Body of pancreas (tissue), 4 donors: Measurements from ENCODE around the gene ZNF592. TPM values are rescaled to one million over a fixed set of nuclear protein-coding genes. Genes with fewer than 3 reads are reported as not detected.

Source experiments
- ATAC-seq: fragments of 150-250 bp; one replicate; pipeline ENCODE4 v1.9.1; 2016
- DNase-seq, 4 donors: peaks; one replicate each; pipeline ENCODE4 v3.0.0-alpha.2; 2019
- H3K27ac ChIP-seq, 4 donors: fragments of 200-600 bp; sonication (generic); 1 replicate in 3 of 4; 2 replicates in 1 of 4; pipeline versions ENCODE4 v1.5.1 to v1.6.1; 2016 to 2019; ENCODE audit warnings: mild to moderate bottlenecking in 1 of 4, mixed read lengths in 1 of 4, moderate library complexity in 1 of 4
- H3K27me3 ChIP-seq, 2 donors: fragments of 200-600 bp; sonication (generic); one replicate each; pipeline ENCODE4 v1.6.0; 2016; ENCODE audit warnings: mild to moderate bottlenecking in 1 of 2
- H3K36me3 ChIP-seq, 2 donors: fragments of 200-600 bp; sonication (generic); replicated peaks in 1 of 2; 2 replicates each; pipeline ENCODE4 v1.5.1; 2016; ENCODE audit warnings: low read depth in 2 of 2; ENCODE audit not compliant: insufficient read depth in 1 of 2
- H3K4me1 ChIP-seq: fragments of 200-600 bp; sonication (generic); one replicate; pipeline ENCODE4 v1.6.0; 2016
- H3K4me3 ChIP-seq, 2 donors: fragments of 200-600 bp; sonication (generic); 1 replicate in 1 of 2; 2 replicates in 1 of 2; pipeline ENCODE4 v1.5.1; 2016 to 2019
- H3K9me3 ChIP-seq, 3 donors: fragments of 200-600 bp; sonication (generic); 1 replicate in 2 of 3; 2 replicates in 1 of 3; pipeline ENCODE4 v1.5.1; 2016
- POLR2A ChIP-seq, 3 donors: fragments of 450-650 bp; IDR thresholded peaks; one replicate each; pipeline ENCODE4 v1.6.1; 2016; ENCODE audit warnings: antibody characterized with exemption in 3 of 3, mild to moderate bottlenecking in 2 of 3
- WGBS, 2 donors: methylation state at CpG; one replicate each; pipeline ENCODE4 v1.1.5; 2017; 5-methylcytosine and 5-hydroxymethylcytosine counted together
- intact Hi-C: fragments of 100-400 bp; cut with DNase I; formaldehyde crosslinking; loops from one replicate; pipeline ENCODE4 v1.15.1; 2023
- total RNA-seq, 2 donors: library from RNA; depleted of rRNA; stranded (reverse); fragments of >200 nt; gene quantifications; one replicate each; pipeline ENCODE4 v1.1.0, GENCODE V29; 2016
- TF ChIP-seq, protein P1 (sequence below), 7 experiments: fragments of 450-650 bp in 4 of 7; fragments of 200-600 bp in 3 of 7; sonication (generic) in 3 of 7; IDR thresholded peaks; one replicate each; pipeline ENCODE4 v1.5.1; 2016 to 2019; ENCODE audit warnings: antibody characterized with exemption in 7 of 7

The ZNF592 gene
- total RNA-seq, 2 donors from 2014 or later: 14.3 to 20.8 TPM

GRCh38 chr15:84780492-84780891 is 32.1 kb downstream of the ZNF592 start:
- TF ChIP-seq, protein P1, sequence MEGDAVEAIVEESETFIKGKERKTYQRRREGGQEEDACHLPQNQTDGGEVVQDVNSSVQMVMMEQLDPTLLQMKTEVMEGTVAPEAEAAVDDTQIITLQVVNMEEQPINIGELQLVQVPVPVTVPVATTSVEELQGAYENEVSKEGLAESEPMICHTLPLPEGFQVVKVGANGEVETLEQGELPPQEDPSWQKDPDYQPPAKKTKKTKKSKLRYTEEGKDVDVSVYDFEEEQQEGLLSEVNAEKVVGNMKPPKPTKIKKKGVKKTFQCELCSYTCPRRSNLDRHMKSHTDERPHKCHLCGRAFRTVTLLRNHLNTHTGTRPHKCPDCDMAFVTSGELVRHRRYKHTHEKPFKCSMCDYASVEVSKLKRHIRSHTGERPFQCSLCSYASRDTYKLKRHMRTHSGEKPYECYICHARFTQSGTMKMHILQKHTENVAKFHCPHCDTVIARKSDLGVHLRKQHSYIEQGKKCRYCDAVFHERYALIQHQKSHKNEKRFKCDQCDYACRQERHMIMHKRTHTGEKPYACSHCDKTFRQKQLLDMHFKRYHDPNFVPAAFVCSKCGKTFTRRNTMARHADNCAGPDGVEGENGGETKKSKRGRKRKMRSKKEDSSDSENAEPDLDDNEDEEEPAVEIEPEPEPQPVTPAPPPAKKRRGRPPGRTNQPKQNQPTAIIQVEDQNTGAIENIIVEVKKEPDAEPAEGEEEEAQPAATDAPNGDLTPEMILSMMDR (IDR thresholded peaks at IDR 0.05): no peak
- no peak for TF ChIP-seq POLR2A (IDR thresholded peaks at IDR 0.05)
- Histone ChIP-seq H3K27me3 (no peaks in the 10 kb centered on the region), H3K36me3 (peaks cover 8 to 13% of the 10 kb centered on the region in 2 donors), H3K4me1 (peaks cover 11% of the 10 kb centered on the region), H3K27ac (no peak overlapping the region), H3K9me3 (no peaks in the 10 kb centered on the region), H3K4me3 (no peak overlapping the region)
- no peak for DNase-seq
- 79 to 84% methylated on average over 3 of the region's 3 CpGs for WGBS, 2 donors
- intact Hi-C loops: no loop called here
- ATAC-seq: no peak

DNA sequence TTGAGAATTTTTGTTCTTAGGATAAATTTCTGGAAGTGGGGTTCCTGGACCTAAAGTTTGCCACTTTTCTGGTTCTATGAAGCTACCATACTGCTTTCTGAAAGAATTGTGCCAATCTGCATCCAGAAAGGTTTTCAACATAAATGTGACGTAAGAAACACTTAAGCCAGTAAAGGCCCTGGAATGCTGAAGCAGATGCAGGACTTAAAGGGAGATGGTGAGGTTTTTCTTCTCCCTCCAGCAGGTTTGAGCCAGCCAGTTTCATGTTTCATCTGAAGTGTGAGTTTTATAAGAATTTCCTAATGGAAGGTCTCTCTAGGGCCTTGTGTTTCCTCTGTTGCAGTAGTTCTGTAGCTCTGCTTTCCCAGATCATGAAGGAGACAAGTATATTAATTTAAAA is 33.1 kb downstream of the ZNF592 start:
- H3K27ac ChIP-seq: no peak overlapping the region
- peaks cover 4% of the 10 kb centered on the region for H3K4me1 ChIP-seq
- TF ChIP-seq, protein P1 (IDR thresholded peaks at IDR 0.05): no peak
- TF ChIP-seq POLR2A (IDR thresholded peaks at IDR 0.05): no peak
- H3K36me3 ChIP-seq: peaks cover 8 to 13% of the 10 kb centered on the region in 2 donors
- 97 to 100% methylated on average over 1 of the region's 1 CpG for WGBS, 2 donors
- no peak for ATAC-seq
- intact Hi-C loops: no loop called here
- DNase-seq: no peak
- no peaks in the 10 kb centered on the region for H3K9me3 ChIP-seq
- H3K4me3 ChIP-seq: no peak overlapping the region
- no peaks in the 10 kb centered on the region for H3K27me3 ChIP-seq

DNA sequence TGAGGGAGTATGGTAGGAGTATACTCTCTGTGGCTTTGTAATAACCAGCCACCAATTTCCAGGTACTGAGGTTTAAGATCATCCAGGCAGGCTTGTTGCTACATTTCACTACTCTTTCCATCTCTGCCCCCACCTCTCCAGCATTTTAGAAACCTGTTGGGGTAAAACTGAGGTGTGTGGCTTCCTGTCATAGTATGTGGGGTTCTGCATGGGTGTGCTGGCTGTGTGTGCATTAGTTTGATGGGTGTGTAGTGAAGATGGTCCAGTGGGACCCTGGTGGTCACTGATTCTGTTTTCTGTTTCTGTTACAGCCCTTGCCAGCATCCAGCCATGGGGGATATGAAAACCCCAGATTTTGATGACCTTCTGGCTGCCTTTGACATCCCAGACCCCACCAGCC is 34.0 kb downstream of the ZNF592 start:
- H3K4me1 ChIP-seq: no peaks in the 10 kb centered on the region
- peaks cover 8 to 13% of the 10 kb centered on the region in 2 donors for H3K36me3 ChIP-seq
- DNase-seq (no peak), ATAC-seq (no peak)
- TF ChIP-seq, protein P1 (IDR thresholded peaks at IDR 0.05): no peak
- TF ChIP-seq POLR2A (IDR thresholded peaks at IDR 0.05): no peak
- no peaks in the 10 kb centered on the region for H3K27me3 ChIP-seq
- intact Hi-C loops: no loop called here
- no peak overlapping the region for H3K27ac ChIP-seq
- H3K4me3 ChIP-seq: no peak overlapping the region
- H3K9me3 ChIP-seq: no peaks in the 10 kb centered on the region

DNA sequence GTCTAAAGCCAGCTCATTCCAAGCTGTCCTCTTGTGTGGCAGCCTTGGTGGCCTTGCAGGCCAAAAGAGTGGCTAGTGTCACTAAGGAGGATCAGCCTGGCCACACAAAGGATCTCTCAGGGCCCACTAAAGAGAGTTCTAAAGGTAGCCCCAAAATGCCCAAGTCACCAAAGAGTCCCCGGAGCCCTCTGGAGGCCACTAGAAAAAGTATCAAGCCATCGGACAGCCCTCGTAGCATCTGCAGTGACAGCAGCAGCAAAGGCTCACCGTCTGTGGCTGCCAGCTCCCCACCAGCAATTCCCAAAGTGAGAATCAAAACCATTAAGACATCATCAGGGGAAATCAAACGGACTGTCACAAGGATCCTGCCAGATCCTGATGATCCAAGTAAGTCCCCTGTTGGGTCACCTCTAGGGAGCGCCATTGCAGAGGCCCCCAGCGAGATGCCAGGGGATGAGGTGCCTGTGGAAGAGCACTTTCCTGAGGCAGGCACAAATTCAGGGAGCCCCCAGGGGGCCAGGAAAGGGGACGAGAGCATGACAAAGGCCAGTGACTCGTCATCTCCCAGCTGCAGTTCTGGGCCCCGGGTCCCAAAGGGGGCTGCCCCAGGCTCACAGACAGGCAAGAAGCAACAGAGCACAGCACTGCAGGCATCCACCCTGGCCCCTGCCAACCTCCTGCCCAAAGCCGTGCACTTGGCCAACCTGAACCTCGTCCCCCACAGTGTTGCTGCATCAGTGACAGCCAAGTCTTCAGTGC is 35.3 kb downstream of the ZNF592 start:
- Histone ChIP-seq H3K36me3 (peaks cover 8 to 11% of the 10 kb centered on the region in 2 donors), H3K27me3 (no peaks in the 10 kb centered on the region), H3K4me3 (no peak overlapping the region), H3K27ac (no peak overlapping the region), H3K9me3 (no peaks in the 10 kb centered on the region), H3K4me1 (no peaks in the 10 kb centered on the region)
- DNase-seq: no peak
- no peak for ATAC-seq
- intact Hi-C loops: no loop called here
- no peak for TF ChIP-seq POLR2A (IDR thresholded peaks at IDR 0.05)
- TF ChIP-seq, protein P1 (IDR thresholded peaks at IDR 0.05): no peak
- WGBS, 2 donors: 85 to 93% methylated on average over 3 to 12 of the region's 12 CpGs

GRCh38 chr15:84784262-84784661 is 35.9 kb downstream of the ZNF592 start:
- intact Hi-C loops: no loop called here
- H3K9me3 ChIP-seq: no peaks in the 10 kb centered on the region
- no peak for ATAC-seq
- 91 to 100% methylated on average over 3 to 15 of the region's 17 CpGs for WGBS, 2 donors
- H3K4me1 ChIP-seq: no peaks in the 10 kb centered on the region
- no peaks in the 10 kb centered on the region for H3K27me3 ChIP-seq
- peaks cover 8 to 11% of the 10 kb centered on the region in 2 donors for H3K36me3 ChIP-seq
- H3K27ac ChIP-seq: no peak overlapping the region
- DNase-seq: no peak
- TF ChIP-seq, protein P1 (IDR thresholded peaks at IDR 0.05): no peak
- no peak for TF ChIP-seq POLR2A (IDR thresholded peaks at IDR 0.05)
- no peak overlapping the region for H3K4me3 ChIP-seq
